ENCODE results near the gene OR5K4. TPM values are rescaled to one million over a fixed set of nuclear protein-coding genes. Genes with fewer than 3 reads are reported as not detected.
"Not testable (repeated sequence)": the region's sequence is repeated elsewhere in the genome, so short reads cannot be mapped to it uniquely, and the experiment has no call there.

Gene OR5K4
- total and polyA plus RNA-seq, 2 donors, result not detected

GRCh38 chr3:98396482-98396881 is 42.8 kb downstream of the OR5K4 start:
- H3K4me3 ChIP-seq (ENCODE audit: low read depth, low read length); H3K4me1 ChIP-seq (ENCODE audit: insufficient read depth); H3K27ac ChIP-seq (ENCODE audit: low read depth); H3K36me3 ChIP-seq (ENCODE audit: insufficient read depth); DNase-seq (ENCODE audit: extremely low spot score): not testable (repeated sequence)
- 92% methylated on average over 4 of the region's 4 CpGs for WGBS

- Histone ChIP-seq H3K27ac (ENCODE audit: low read depth) (no peak overlapping the region), H3K4me3 (ENCODE audit: low read depth, low read length) (no peak overlapping the region), H3K4me1 (ENCODE audit: insufficient read depth) (no peaks in the 10 kb centered on the region), H3K36me3 (ENCODE audit: insufficient read depth) (no peaks in the 10 kb centered on the region)
- no peak for DNase-seq (ENCODE audit: extremely low spot score)
Observed at GRCh38 chr3:98398513-98398912, 44.9 kb downstream of the OR5K4 start.

- no peak overlapping the region for H3K27ac ChIP-seq (ENCODE audit: low read depth)
- 95% methylated on average over 1 of the region's 1 CpG for WGBS
- H3K4me1 ChIP-seq (ENCODE audit: insufficient read depth), result no peaks in the 10 kb centered on the region
- H3K36me3 ChIP-seq (ENCODE audit: insufficient read depth), result no peaks in the 10 kb centered on the region
- H3K4me3 ChIP-seq (ENCODE audit: low read depth, low read length), result no peak overlapping the region
- DNase-seq (ENCODE audit: extremely low spot score), result no peak
Observed at GRCh38 chr3:98402507-98402906, 48.9 kb downstream of the OR5K4 start.

GRCh38 chr3:98404010-98404409 is 50.4 kb downstream of the OR5K4 start:
- H3K4me3 ChIP-seq (ENCODE audit: low read depth, low read length), result no peak overlapping the region
- H3K4me1 ChIP-seq (ENCODE audit: insufficient read depth), result no peaks in the 10 kb centered on the region
- H3K36me3 ChIP-seq (ENCODE audit: insufficient read depth), result no peaks in the 10 kb centered on the region
- no peak for DNase-seq (ENCODE audit: extremely low spot score)
- no peak overlapping the region for H3K27ac ChIP-seq (ENCODE audit: low read depth)

Other genes with a start within 250 kb of the OR5K4 start
- not detected for gene OR5H1, start 223.1 kb upstream of the OR5K4 start, total RNA-seq
- gene OR5H1, start 223.1 kb upstream of the OR5K4 start, polyA plus RNA-seq, result not detected
- not detected for gene OR5H14, start 206.4 kb upstream of the OR5K4 start, total RNA-seq
- gene OR5H14, start 206.4 kb upstream of the OR5K4 start, polyA plus RNA-seq, result not detected
- gene OR5H15, start 187.2 kb upstream of the OR5K4 start, total RNA-seq, result not detected
- gene OR5H15, start 187.2 kb upstream of the OR5K4 start, polyA plus RNA-seq, result not detected
- not detected for gene OR5H6, start 89.6 kb upstream of the OR5K4 start, total RNA-seq
- gene OR5H6, start 89.6 kb upstream of the OR5K4 start, polyA plus RNA-seq, result not detected
- not detected for gene OR5H2, start 71.3 kb upstream of the OR5K4 start, total RNA-seq
- not detected for gene OR5H2, start 71.3 kb upstream of the OR5K4 start, polyA plus RNA-seq
- gene OR5K3, start 36.8 kb downstream of the OR5K4 start, total RNA-seq, result not detected
- gene OR5K3, start 36.8 kb downstream of the OR5K4 start, polyA plus RNA-seq, result not detected
- not detected for gene OR5K1, start 109.3 kb downstream of the OR5K4 start, total RNA-seq
- gene OR5K1, start 109.3 kb downstream of the OR5K4 start, polyA plus RNA-seq, result not detected
- gene OR5K2, start 143.8 kb downstream of the OR5K4 start, total RNA-seq, result not detected
- not detected for gene OR5K2, start 143.8 kb downstream of the OR5K4 start, polyA plus RNA-seq
- 107 TPM for gene CLDND1, start 169.0 kb downstream of the OR5K4 start, total RNA-seq
- 104 TPM for gene CLDND1, start 169.0 kb downstream of the OR5K4 start, polyA plus RNA-seq
- gene GPR15, start 178.1 kb downstream of the OR5K4 start, total RNA-seq, result not detected
- 0.61 TPM for gene GPR15, start 178.1 kb downstream of the OR5K4 start, polyA plus RNA-seq
- 16.2 TPM for gene CPOX, start 239.8 kb downstream of the OR5K4 start, total RNA-seq
- 12.4 TPM for gene CPOX, start 239.8 kb downstream of the OR5K4 start, polyA plus RNA-seq